Breast epithelium (tissue), 4 donors: ENCODE data around the gene CXCL14. TPM values are rescaled to one million over a fixed set of nuclear protein-coding genes. Genes with fewer than 3 reads are reported as not detected.

Experiments
- DNase-seq, 2 donors: peaks; one replicate each; pipeline ENCODE4 v3.0.0-alpha.2; 2019; ENCODE audit warnings: low spot score in 2 of 2
- H3K27ac ChIP-seq, 2 donors: fragments of 200-600 bp; sonication (generic) in 1 of 2; one replicate each; pipeline ENCODE4 v1.5.1; 2016 to 2019; ENCODE audit warnings: mild to moderate bottlenecking in 1 of 2
- H3K27me3 ChIP-seq, 2 donors: fragments of 200-600 bp; sonication (generic) in 1 of 2; one replicate each; pipeline versions ENCODE4 v1.5.1 to v1.6.0; 2017 to 2019; ENCODE audit warnings: control low read depth in 1 of 2, mild to moderate bottlenecking in 1 of 2
- H3K36me3 ChIP-seq: fragments of 200-600 bp; one replicate; pipeline ENCODE4 v1.5.1; 2019
- H3K4me1 ChIP-seq, 2 donors: fragments of 200-600 bp; sonication (generic); one replicate each; pipeline ENCODE4 v1.5.1; 2016 to 2019; ENCODE audit warnings: control low read depth in 1 of 2
- H3K4me3 ChIP-seq, 3 donors: fragments of 200-600 bp; sonication (generic); 1 replicate in 2 of 3; 2 replicates in 1 of 3; pipeline ENCODE4 v1.5.1; 2016 to 2019; ENCODE audit warnings: mild to moderate bottlenecking in 3 of 3, moderate library complexity in 2 of 3
- H3K9me3 ChIP-seq, 2 donors: fragments of 200-600 bp; sonication (generic) in 1 of 2; one replicate each; pipeline ENCODE4 v1.5.1; 2016 to 2019; ENCODE audit warnings: control low read depth in 1 of 2
- CTCF ChIP-seq, 3 donors: fragments of 450-650 bp; IDR thresholded peaks; one replicate each; pipeline ENCODE4 v1.5.1; 2016 to 2017; ENCODE audit warnings: antibody characterized with exemption in 3 of 3, mild to moderate bottlenecking in 3 of 3, moderate library complexity in 3 of 3
- POLR2A ChIP-seq: fragments of 450-650 bp; IDR thresholded peaks from one replicate; pipeline ENCODE4 v1.6.1; 2016; ENCODE audit warnings: antibody characterized with exemption, mild to moderate bottlenecking, moderate library complexity
- POLR2AphosphoS5 ChIP-seq, 3 donors: sonication (generic); formaldehyde crosslinking; IDR thresholded peaks; one replicate each; pipeline ENCODE4 v1.6.1; 2017; ENCODE audit warnings: antibody characterized with exemption in 3 of 3
- intact Hi-C: fragments of 100-400 bp; cut with DNase I; formaldehyde crosslinking; loops from one replicate; pipeline ENCODE4 v1.15.1; 2023; ENCODE audit warnings: low total_unique reads
- total RNA-seq, 3 donors: library from RNA; depleted of rRNA; stranded (reverse); fragments of >200 nt; gene quantifications; one replicate each; pipeline ENCODE4 v1.1.0, GENCODE V29; 2016

Gene CXCL14
- total RNA-seq, 3 donors from 2014 or later: 45.5 to 1,054 (median 46.9) TPM

GRCh38 chr5:135574493-135574892, 4.3 kb downstream of the CXCL14 start:
- H3K27me3 ChIP-seq: peaks cover 0 to 32% of the 10 kb centered on the region in 2 donors
- no peak overlapping the region for H3K4me3 ChIP-seq
- TF ChIP-seq CTCF (IDR thresholded peaks at IDR 0.05): no peak
- TF ChIP-seq POLR2A: no peak
- TF ChIP-seq POLR2AphosphoS5 (IDR thresholded peaks at IDR 0.05): no peak
- H3K9me3 ChIP-seq: no peaks in the 10 kb centered on the region
- no peak for DNase-seq
- intact Hi-C loops: no loop called here
- H3K36me3 ChIP-seq: no peaks in the 10 kb centered on the region
- H3K4me1 ChIP-seq: no peaks in the 10 kb centered on the region
- peak overlapping the region in 1 of 2 donors; percentile 43 for H3K27ac ChIP-seq

- Histone ChIP-seq H3K27me3 (peaks cover 0 to 6% of the 10 kb centered on the region in 2 donors), H3K4me3 (no peak overlapping the region), H3K9me3 (no peaks in the 10 kb centered on the region), H3K4me1 (no peaks in the 10 kb centered on the region), H3K36me3 (no peaks in the 10 kb centered on the region), H3K27ac (no peak overlapping the region)
- intact Hi-C loops: no loop called here
- TF ChIP-seq POLR2A (no peak), POLR2AphosphoS5 (IDR thresholded peaks at IDR 0.05) (no peak), CTCF (IDR thresholded peaks at IDR 0.05) (no peak)
- no peak for DNase-seq
These were observed 6.9 kb downstream of the CXCL14 start for GRCh38 chr5:135571902-135572301.

- Histone ChIP-seq H3K27me3 (peaks cover 0 to 5% of the 10 kb centered on the region in 2 donors), H3K27ac (no peak overlapping the region), H3K9me3 (no peaks in the 10 kb centered on the region), H3K4me1 (no peaks in the 10 kb centered on the region), H3K4me3 (no peak overlapping the region), H3K36me3 (no peaks in the 10 kb centered on the region)
- intact Hi-C loops: no loop called here
- DNase-seq: peak in 1 of 2 donors; percentile 45
- TF ChIP-seq CTCF (IDR thresholded peaks at IDR 0.05) (no peak), POLR2A (no peak), POLR2AphosphoS5 (IDR thresholded peaks at IDR 0.05) (no peak)
These were observed 7.7 kb downstream of the CXCL14 start for GRCh38 chr5:135571066-135571609.

DNA sequence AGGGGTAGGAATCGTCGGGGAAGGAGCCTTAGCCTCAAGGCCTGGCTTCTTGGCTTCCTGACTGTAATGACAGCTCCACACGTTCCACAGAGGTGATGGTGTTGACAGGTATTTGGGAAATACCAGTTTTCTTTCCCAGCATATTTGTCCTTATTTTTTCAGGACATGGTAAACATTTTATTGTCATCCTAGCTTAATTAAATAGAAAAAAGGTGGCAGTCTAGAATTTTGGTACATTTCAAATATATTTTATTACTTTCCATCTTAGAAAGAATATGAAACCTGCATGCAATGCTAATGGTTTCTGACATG, 8.4 kb downstream of the CXCL14 start:
- H3K27me3 ChIP-seq: peaks cover 0 to 5% of the 10 kb centered on the region in 2 donors
- no peaks in the 10 kb centered on the region for H3K36me3 ChIP-seq
- TF ChIP-seq POLR2A (no peak), POLR2AphosphoS5 (IDR thresholded peaks at IDR 0.05) (no peak), CTCF (IDR thresholded peaks at IDR 0.05) (no peak)
- H3K27ac ChIP-seq: peak overlapping the region in 1 of 2 donors; percentile 7
- H3K4me1 ChIP-seq: no peaks in the 10 kb centered on the region
- no peaks in the 10 kb centered on the region for H3K9me3 ChIP-seq
- no peak for DNase-seq
- intact Hi-C loops: loop anchor here (1.0 kb wide), 1 partner anchor 17 kb away; no protein-coding TSS in a partner anchor
- H3K4me3 ChIP-seq: no peak overlapping the region

DNA sequence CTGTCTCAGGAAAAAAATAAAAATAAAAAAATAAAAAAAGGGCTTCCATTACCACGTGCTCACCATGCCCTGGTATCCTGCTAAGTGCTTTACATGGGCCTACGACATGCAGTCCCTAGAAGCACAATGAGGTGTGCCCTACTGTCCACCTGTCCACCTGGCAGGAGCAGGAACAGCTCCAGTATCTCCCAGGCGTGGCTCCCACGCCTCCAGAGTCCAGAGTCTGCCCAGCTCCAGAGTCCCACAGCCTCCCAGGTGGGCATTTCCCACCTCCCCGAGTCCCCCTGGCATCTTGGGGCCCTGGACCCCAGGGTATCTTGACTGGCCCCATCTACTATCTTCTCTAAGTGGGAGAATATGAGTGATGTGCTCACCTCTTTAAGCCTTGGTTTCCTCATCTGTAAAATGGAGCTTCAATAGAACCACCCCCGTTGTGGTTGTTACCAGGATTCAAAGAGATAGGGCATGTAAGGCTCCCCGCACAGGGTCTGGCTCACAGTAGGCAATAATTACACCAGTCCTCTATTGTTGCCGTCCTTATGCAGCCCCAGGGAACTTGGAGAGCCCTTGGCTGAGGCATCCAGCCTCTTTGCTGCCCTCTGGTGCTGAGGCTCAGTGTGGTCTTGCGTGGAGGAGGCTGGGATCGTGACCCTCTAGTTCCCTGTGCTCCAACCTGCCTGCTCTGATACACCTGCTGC, 8.9 kb downstream of the CXCL14 start:
- Histone ChIP-seq H3K4me1 (no peaks in the 10 kb centered on the region), H3K27ac (peak overlapping the region in 1 of 2 donors; percentile 7), H3K27me3 (peaks cover 0 to 5% of the 10 kb centered on the region in 2 donors), H3K4me3 (no peak overlapping the region), H3K36me3 (no peaks in the 10 kb centered on the region), H3K9me3 (no peaks in the 10 kb centered on the region)
- peak in 1 of 3 donors; percentile 17 for TF ChIP-seq CTCF (IDR thresholded peaks at IDR 0.05)
- TF ChIP-seq POLR2AphosphoS5 (IDR thresholded peaks at IDR 0.05): no peak
- no peak for TF ChIP-seq POLR2A
- DNase-seq: no peak
- intact Hi-C loops: loop anchor here (1.0 kb wide), 1 partner anchor 17 kb away; no protein-coding TSS in a partner anchor
